ENCODE data around the gene PREX1.

DNA sequence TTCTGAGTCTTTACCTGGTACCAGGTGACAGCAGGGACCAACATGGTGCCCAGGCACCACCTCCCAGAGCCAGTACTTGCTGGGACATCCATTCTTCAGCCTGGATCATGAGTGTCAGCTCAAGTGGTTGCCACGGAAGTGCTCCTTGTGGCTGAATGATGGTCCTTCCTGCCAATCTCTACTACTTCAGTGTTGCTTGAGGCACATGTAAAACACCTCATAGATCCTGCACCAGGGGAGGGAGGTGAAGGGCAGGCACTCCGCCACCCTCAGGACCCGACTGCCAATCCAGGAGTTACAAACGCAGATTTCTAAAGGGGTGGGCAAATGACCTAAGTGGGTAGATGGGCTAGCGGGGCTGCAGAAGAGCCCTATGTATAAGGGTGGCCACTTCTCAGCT is 226.0 kb downstream of the PREX1 start:
- TF ChIP-seq YY1 (IDR thresholded peaks at IDR 0.05; ENCODE audit: insufficient read depth, insufficient read length) (no peak), SUZ12 (IDR thresholded peaks at IDR 0.05; ENCODE audit: extremely low read depth, insufficient read depth, insufficient read length) (no peak), ZNF274 (IDR thresholded peaks at IDR 0.05; ENCODE audit: low read depth, low read length) (no peak)

All from NT2/D1 (cell line).